ENCODE results near the gene SVIL. TPM values are rescaled to one million over a fixed set of nuclear protein-coding genes. Genes with fewer than 3 reads are reported as not detected.

Gene SVIL
- total and polyA plus RNA-seq, 2 donors (not counting 1 experiment from before 2014, with no cell fraction given), result 17.7 to 94.3 TPM

DNA sequence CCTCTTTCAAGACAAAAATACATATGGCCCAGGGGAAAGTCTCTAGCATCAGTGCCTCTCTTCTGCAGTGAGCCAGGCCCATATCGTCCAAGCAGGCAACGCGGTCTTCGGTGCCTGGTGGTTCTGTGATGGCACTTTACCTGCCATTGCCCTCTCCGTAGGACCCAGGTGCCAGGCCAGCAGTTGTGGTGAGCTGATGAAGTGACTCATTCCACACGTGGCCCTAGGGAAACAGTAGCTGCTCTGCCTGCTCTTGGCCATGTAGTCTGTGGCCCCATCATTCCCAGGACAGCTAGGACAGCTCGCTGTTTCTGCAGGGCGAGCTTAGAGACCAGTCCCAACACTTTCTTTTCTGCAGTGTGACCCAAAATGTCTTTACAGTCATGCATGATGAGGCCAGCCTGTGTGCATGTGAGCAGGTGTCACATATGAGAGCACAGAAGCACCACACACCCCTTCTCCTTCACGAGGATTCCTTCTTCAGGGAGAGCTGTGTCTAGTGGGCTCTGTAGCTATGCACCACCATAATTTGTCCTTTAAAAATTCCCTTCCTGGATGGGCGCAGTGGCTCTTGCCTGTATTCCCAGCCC lies 39.0 kb downstream of the SVIL start:
- no peak for TF ChIP-seq EZH2 (IDR thresholded peaks at IDR 0.05; ENCODE audit: low read length, missing control alignments)
- TF ChIP-seq, protein P1, sequence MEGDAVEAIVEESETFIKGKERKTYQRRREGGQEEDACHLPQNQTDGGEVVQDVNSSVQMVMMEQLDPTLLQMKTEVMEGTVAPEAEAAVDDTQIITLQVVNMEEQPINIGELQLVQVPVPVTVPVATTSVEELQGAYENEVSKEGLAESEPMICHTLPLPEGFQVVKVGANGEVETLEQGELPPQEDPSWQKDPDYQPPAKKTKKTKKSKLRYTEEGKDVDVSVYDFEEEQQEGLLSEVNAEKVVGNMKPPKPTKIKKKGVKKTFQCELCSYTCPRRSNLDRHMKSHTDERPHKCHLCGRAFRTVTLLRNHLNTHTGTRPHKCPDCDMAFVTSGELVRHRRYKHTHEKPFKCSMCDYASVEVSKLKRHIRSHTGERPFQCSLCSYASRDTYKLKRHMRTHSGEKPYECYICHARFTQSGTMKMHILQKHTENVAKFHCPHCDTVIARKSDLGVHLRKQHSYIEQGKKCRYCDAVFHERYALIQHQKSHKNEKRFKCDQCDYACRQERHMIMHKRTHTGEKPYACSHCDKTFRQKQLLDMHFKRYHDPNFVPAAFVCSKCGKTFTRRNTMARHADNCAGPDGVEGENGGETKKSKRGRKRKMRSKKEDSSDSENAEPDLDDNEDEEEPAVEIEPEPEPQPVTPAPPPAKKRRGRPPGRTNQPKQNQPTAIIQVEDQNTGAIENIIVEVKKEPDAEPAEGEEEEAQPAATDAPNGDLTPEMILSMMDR (conservative IDR thresholded peaks at IDR 0.05 in 1 of 2, IDR thresholded peaks at IDR 0.05 in 1 of 2; ENCODE audit: low read depth in 1 of 2, low read length in 2 of 2), result no peak
- H3K79me2 ChIP-seq (ENCODE audit: control insufficient read depth, insufficient read depth, low read length), result no peaks in the 10 kb centered on the region
- no peak overlapping the region for H3K4me3 ChIP-seq (replicated peaks in 1 of 4; ENCODE audit: control extremely low read depth in 1 of 4, insufficient read depth in 1 of 4, low read depth in 3 of 4, low read length in 4 of 4)
- no peaks in the 10 kb centered on the region for H4K20me1 ChIP-seq (ENCODE audit: control insufficient read depth, extremely low read depth, insufficient read depth, low read length)
- no peaks in the 10 kb centered on the region for H3K36me3 ChIP-seq (ENCODE audit: control insufficient read depth, insufficient read depth, low read length)
- DNase-seq (ENCODE audit: low read depth in 2 of 2), result peak in 1 of 2 donors; percentile 22
- no peak overlapping the region for H3K4me2 ChIP-seq (ENCODE audit: extremely low read depth, insufficient read depth, low read length)
- no peak overlapping the region for H3K27ac ChIP-seq (ENCODE audit: insufficient read depth, low read length)
- no peak overlapping the region for H3K9ac ChIP-seq (ENCODE audit: insufficient read depth, low read length)
- peaks cover 5% of the 10 kb centered on the region for H3K4me1 ChIP-seq (ENCODE audit: control insufficient read depth, extremely low read depth, insufficient read depth, low read length)
- no peak overlapping the region for H2AFZ ChIP-seq (ENCODE audit: low read length)
- H3K9me3 ChIP-seq (ENCODE audit: control insufficient read depth, insufficient read depth, low read depth, low read length), result no peaks in the 10 kb centered on the region
- H3K27me3 ChIP-seq (ENCODE audit: control insufficient read depth, insufficient read depth, low read length), result no peaks in the 10 kb centered on the region

DNA sequence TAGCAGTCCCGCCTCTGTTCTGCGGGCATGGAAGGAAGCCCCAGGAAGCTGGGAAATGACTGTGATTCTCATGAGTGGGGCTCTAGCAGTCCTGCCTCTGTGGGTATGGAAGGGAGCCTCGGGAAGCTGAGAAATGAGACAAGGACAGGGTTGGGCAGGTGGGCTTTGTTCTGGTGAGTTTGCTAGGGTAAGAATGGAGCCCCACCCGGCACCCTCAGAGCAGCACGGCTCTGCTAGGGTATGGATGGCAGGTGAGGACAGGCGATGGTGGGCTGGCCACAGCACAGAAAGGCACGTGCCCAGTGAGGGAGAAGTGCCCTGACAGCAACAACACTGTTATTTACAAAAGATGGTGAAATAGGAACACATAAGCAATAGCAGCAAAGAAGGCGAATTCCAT lies 39.6 kb downstream of the SVIL start:
- H3K79me2 ChIP-seq (ENCODE audit: control insufficient read depth, insufficient read depth, low read length), result no peaks in the 10 kb centered on the region

DNA sequence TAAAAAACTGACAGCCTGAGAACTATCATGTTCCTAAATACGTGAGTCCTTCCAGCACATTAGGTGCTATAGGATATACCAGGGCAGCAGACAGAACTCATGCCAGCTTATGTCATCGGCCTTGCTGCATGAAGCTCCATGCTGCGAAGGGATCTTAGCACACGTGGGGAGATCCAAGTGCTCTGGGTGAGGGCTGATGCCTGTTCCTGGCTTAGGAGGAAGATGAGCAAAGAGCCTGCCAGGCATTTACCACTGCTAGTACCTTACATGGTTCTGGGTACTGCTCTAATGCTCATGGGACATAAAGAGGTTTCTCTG lies 43.2 kb downstream of the SVIL start:
- no peak overlapping the region for H3K4me3 ChIP-seq (replicated peaks in 1 of 4; ENCODE audit: control extremely low read depth in 1 of 4, insufficient read depth in 1 of 4, low read depth in 3 of 4, low read length in 4 of 4)
- no peaks in the 10 kb centered on the region for H3K9me3 ChIP-seq (ENCODE audit: control insufficient read depth, insufficient read depth, low read depth, low read length)
- no peaks in the 10 kb centered on the region for H4K20me1 ChIP-seq (ENCODE audit: control insufficient read depth, extremely low read depth, insufficient read depth, low read length)
- H3K4me2 ChIP-seq (ENCODE audit: extremely low read depth, insufficient read depth, low read length), result no peak overlapping the region
- H3K4me1 ChIP-seq (ENCODE audit: control insufficient read depth, extremely low read depth, insufficient read depth, low read length), result peaks cover 5% of the 10 kb centered on the region
- no peaks in the 10 kb centered on the region for H3K79me2 ChIP-seq (ENCODE audit: control insufficient read depth, insufficient read depth, low read length)
- no peak overlapping the region for H3K9ac ChIP-seq (ENCODE audit: insufficient read depth, low read length)
- no peaks in the 10 kb centered on the region for H3K27me3 ChIP-seq (ENCODE audit: control insufficient read depth, insufficient read depth, low read length)
- H3K36me3 ChIP-seq (ENCODE audit: control insufficient read depth, insufficient read depth, low read length), result no peaks in the 10 kb centered on the region
- H2AFZ ChIP-seq (ENCODE audit: low read length), result no peak overlapping the region
- no peak for TF ChIP-seq EZH2 (IDR thresholded peaks at IDR 0.05; ENCODE audit: low read length, missing control alignments)
- TF ChIP-seq, protein P1 (conservative IDR thresholded peaks at IDR 0.05 in 1 of 2, IDR thresholded peaks at IDR 0.05 in 1 of 2; ENCODE audit: low read depth in 1 of 2, low read length in 2 of 2), result no peak
- no peak for DNase-seq (ENCODE audit: low read depth in 2 of 2)
- H3K27ac ChIP-seq (ENCODE audit: insufficient read depth, low read length), result no peak overlapping the region

More for the DNA sequence above, 39.6 kb downstream of the SVIL start:
- Histone ChIP-seq H3K27me3 (ENCODE audit: control insufficient read depth, insufficient read depth, low read length) (no peaks in the 10 kb centered on the region), H2AFZ (ENCODE audit: low read length) (no peak overlapping the region), H3K4me3 (replicated peaks in 1 of 4; ENCODE audit: control extremely low read depth in 1 of 4, insufficient read depth in 1 of 4, low read depth in 3 of 4, low read length in 4 of 4) (no peak overlapping the region), H3K4me2 (ENCODE audit: extremely low read depth, insufficient read depth, low read length) (no peak overlapping the region), H4K20me1 (ENCODE audit: control insufficient read depth, extremely low read depth, insufficient read depth, low read length) (no peaks in the 10 kb centered on the region), H3K9me3 (ENCODE audit: control insufficient read depth, insufficient read depth, low read depth, low read length) (no peaks in the 10 kb centered on the region), H3K27ac (ENCODE audit: insufficient read depth, low read length) (no peak overlapping the region), H3K36me3 (ENCODE audit: control insufficient read depth, insufficient read depth, low read length) (no peaks in the 10 kb centered on the region), H3K9ac (ENCODE audit: insufficient read depth, low read length) (no peak overlapping the region), H3K4me1 (ENCODE audit: control insufficient read depth, extremely low read depth, insufficient read depth, low read length) (peaks cover 5% of the 10 kb centered on the region)
- DNase-seq (ENCODE audit: low read depth in 2 of 2), result no peak
- TF ChIP-seq EZH2 (IDR thresholded peaks at IDR 0.05; ENCODE audit: low read length, missing control alignments), result no peak
- TF ChIP-seq, protein P1 (conservative IDR thresholded peaks at IDR 0.05 in 1 of 2, IDR thresholded peaks at IDR 0.05 in 1 of 2; ENCODE audit: low read depth in 1 of 2, low read length in 2 of 2), result no peak

Measured in fibroblast of lung (primary cell).